PC-9 (cell line): ENCODE results near the gene SIK2.

Experiments
- CTCF ChIP-seq: fragments of 200-600 bp; sonication (generic); conservative IDR thresholded peaks from 2 replicates; pipeline ENCODE4 v1.6.1; 2017; ENCODE audit warnings: mixed run types, antibody characterized with exemption, mild to moderate bottlenecking, moderate library complexity
- EZH2 ChIP-seq: fragments of 200-600 bp; sonication (generic); IDR thresholded peaks from 2 replicates; pipeline ENCODE4 v1.8.0; 2017; ENCODE audit warnings: antibody characterized with exemption, low read depth

- TF ChIP-seq CTCF (no peak), EZH2 (no peak)
These were observed 31.0 kb downstream of the SIK2 start for GRCh38 chr11:111633248-111633647.
